Prostate gland (tissue), 2 donors: ENCODE measurements around the gene TRIM37.

Experiments
- CTCF ChIP-seq, 4 experiments: fragments of 200-600 bp in 2 of 4; fragments of 450-650 bp in 2 of 4; sonication (generic) in 2 of 4; IDR thresholded peaks; 1 replicate in 3 of 4; 2 replicates in 1 of 4; pipeline ENCODE4 v1.5.1; 2016 to 2019; ENCODE audit warnings: antibody characterized with exemption in 4 of 4, mild to moderate bottlenecking in 2 of 4, moderate library complexity in 2 of 4
- POLR2AphosphoS5 ChIP-seq: sonication (generic); formaldehyde crosslinking; IDR thresholded peaks from one replicate; pipeline ENCODE4 v1.6.1; 2017; ENCODE audit warnings: antibody characterized with exemption

- TF ChIP-seq POLR2AphosphoS5 (no peak), CTCF (IDR thresholded peaks at IDR 0.05) (no peak)
Observed at GRCh38 chr17:59151591-59151990, 44.9 kb upstream of the TRIM37 start.
